GM12873 (cell line): ENCODE data around the gene SLC1A5.

Experiments
- TF ChIP-seq, protein P1 (sequence below): IDR thresholded peaks from 2 replicates; pipeline ENCODE4 v1.5.1; 2012; ENCODE audit warnings: low read depth, mild to moderate bottlenecking, moderate library complexity, low read length, control low read depth; ENCODE audit not compliant: insufficient read depth; ENCODE audit errors: missing control alignments

SLC1A5 gene

DNA sequence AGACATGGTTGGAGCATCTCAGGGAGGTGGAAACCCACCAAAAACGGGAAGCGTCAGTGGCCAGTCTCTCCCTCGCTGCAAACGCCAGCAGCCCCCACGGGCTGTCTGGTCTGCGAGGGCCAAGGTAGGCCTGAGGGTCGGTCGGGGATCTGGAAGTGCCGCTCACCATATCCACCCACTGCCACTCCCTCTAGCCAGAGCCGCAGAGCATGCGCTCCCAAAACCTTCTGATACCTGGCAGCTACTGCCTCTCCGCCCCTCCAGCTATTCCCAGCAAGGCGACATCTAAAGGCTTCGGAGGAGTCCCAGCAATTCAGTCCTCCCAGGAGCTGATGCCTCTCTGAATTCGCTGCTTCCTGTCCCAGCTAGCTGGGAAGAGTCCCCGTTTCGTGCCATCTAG lies 46.9 kb downstream of the SLC1A5 start:
- TF ChIP-seq, protein P1, sequence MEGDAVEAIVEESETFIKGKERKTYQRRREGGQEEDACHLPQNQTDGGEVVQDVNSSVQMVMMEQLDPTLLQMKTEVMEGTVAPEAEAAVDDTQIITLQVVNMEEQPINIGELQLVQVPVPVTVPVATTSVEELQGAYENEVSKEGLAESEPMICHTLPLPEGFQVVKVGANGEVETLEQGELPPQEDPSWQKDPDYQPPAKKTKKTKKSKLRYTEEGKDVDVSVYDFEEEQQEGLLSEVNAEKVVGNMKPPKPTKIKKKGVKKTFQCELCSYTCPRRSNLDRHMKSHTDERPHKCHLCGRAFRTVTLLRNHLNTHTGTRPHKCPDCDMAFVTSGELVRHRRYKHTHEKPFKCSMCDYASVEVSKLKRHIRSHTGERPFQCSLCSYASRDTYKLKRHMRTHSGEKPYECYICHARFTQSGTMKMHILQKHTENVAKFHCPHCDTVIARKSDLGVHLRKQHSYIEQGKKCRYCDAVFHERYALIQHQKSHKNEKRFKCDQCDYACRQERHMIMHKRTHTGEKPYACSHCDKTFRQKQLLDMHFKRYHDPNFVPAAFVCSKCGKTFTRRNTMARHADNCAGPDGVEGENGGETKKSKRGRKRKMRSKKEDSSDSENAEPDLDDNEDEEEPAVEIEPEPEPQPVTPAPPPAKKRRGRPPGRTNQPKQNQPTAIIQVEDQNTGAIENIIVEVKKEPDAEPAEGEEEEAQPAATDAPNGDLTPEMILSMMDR: no peak

DNA sequence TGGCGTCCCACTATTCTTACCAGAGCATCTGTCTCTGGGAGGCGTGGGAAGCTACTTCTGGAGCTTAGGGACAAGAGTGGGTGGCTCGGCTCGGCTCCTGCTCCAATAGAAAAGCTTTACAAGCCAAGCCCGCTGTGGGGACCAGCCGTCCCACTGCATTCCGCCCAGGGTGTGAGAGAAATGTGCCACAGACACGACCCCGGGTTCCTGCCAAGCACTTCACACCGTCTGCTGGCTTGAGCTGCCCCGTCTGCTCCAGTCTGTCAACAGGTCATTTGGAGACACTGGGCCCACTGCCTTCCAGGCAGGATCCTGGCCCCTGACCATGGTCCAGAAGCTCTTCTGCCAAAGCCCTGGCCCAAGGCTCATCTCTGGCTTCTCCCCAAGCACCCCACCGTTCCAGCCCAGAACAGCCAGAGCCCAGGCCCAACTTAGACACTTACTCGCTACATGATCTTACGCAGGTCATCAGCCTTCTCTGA lies 49.1 kb downstream of the SLC1A5 start:
- TF ChIP-seq, protein P1: no peak

DNA sequence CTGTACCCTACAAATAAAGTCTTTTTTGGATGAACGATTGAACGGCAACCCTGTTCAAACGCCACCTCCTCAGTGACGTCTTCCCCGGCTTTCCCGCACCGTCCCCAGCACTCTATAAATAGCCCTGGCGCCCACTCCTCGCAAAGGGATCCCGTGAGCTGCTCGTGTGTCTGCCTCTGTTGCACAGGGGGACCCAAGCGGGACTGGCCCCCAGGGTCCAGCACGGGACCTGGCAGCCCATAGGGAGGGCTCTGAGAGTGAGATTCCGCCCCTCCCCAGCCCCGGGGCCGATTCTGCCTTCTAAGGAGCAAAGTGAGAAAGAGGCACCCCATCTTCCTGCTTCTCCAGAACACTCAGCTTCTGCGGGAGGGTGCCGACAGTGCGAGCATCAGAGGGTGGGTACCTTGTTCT lies 50.6 kb downstream of the SLC1A5 start:
- TF ChIP-seq, protein P1: no peak

DNA sequence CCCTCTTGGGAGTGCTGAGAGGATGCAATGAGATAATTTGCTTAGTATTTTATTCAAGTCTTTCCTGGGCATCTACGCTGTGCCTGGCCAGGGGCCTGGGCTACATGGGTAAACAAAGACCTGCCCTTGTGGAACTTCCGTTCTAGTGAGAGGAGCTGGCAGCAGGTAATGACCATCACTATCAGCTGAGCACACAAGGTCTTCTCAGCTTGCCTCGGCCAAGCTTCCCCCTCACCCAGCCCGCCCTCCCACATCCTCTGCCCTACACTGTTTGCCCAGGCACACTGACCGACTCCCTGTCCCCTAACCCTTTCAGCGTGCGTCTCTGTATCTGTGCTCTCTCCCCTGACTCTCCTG lies 51.1 kb downstream of the SLC1A5 start:
- TF ChIP-seq, protein P1: no peak

DNA sequence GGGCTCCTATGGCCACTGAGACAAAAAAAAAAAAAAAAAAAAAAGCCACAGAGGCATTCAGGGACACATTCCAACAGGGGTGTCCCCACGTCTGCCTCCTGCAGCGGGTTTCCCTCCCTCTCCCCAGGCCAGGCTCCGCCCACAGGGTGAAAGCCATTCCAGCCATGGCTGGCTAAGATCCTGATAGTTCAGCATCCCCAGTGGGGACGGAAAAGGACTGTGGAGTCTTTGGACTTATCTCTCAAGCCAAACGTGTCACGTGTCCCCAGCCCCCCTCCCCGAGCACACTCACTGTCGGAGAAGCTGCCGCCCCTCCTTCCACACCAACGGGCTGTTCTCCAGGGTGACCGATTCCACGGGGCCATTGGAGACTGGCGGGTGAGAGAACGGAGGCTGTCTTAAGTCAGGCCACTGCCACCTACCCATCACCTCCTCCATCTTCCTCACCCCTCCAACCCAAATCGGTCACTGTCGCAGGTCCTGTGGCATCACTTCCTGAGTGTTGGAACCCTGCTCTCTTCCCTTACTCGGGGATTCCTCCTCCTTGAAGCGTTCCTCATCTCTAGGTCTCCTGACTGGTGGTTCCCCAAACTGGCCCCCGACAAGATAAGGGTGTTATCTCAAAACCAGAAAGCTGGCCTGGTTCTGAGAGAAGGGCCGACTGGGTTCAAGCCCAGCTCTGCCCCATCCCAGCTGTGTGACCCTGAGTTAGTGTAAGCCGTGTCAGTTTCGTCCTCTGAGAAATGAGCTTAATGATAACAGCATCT lies 51.7 kb downstream of the SLC1A5 start:
- TF ChIP-seq, protein P1: no peak

DNA sequence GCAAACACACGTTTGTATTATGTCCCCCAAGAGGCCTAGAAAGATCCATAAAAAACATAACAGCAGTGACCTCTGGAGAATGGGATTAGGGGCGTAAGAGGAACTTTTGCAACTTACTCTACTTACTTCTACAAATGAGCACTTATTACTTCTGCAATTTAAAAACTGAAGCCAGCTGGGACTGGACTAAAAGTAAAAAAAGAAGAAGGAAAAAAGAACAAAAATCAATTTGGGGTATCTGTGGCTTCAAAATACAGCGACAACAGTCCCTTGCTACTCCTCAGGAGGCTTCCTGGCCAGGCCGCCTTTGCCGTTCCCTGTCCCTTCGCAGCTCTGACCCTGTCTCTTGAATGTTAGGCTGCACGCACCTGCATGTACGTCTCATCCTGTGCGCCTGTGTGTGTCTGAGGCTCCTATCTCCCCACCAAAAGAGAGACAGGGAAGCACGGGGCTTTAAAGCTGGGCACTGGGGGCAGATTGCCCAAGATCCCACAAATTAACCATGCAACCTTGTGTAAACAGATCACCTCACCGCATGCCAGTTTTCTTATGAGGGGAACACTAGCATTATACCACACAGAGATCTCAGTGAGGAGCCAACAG lies 54.6 kb downstream of the SLC1A5 start:
- TF ChIP-seq, protein P1: no peak

DNA sequence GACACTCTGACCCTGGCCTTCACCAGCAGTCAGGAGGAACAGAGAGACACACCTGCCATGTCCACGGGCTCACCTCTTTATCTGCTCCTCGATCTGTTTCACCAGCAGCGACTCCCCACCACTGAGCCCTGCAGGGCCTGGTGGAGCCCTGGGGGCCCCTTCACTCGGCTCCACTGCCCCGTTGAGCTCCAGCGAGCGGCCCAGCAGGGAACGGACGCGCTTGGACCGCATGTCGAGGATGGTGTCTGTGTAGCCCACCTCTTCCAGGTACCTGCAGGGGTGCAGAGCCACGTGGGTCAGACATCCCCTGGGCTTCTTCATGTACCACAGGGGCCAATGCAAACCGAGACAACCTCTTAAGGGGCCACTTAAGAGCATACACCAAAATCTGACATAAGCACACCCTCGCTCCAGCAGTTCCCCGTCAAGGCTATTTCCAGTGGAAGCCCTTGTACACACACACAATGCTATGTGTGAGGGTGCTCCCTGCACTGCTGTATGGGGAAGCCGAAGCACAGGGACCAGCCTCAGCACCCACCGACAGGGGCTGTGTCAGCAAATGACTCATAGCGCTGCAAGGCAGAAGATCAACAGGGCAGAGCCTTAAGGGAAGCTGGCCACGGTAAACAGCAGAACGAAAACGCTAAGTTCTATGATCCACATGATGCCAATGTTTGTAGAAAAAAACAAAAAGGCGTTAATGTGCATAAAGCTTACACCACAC lies 55.3 kb downstream of the SLC1A5 start:
- TF ChIP-seq, protein P1: no peak
